Thymus (tissue), 11 donors: ENCODE measurements around the gene KISS1R. TPM values are rescaled to one million over a fixed set of nuclear protein-coding genes. Genes with fewer than 3 reads are reported as not detected.

Experiments used
- DNase-seq, 9 donors: peaks; one replicate each; pipeline ENCODE4 v3.0.0-alpha.2; 2013; ENCODE audit warnings: low spot score in 9 of 9, low read depth in 6 of 9, missing footprints in 1 of 9
- H3K27ac ChIP-seq, 2 donors: one replicate each; pipeline ENCODE4 v1.5.1; 2013; ENCODE audit warnings: control low read depth in 1 of 2, low read depth in 1 of 2, low read length in 1 of 2, mild to moderate bottlenecking in 1 of 2, moderate library complexity in 1 of 2
- H3K27me3 ChIP-seq, 2 donors: one replicate each; pipeline ENCODE4 v1.5.1; 2013; ENCODE audit warnings: low read length in 1 of 2; ENCODE audit not compliant: control insufficient read depth in 2 of 2, insufficient read depth in 1 of 2
- H3K36me3 ChIP-seq, 2 donors: one replicate each; pipeline ENCODE4 v1.5.1; 2013; ENCODE audit warnings: low read length in 1 of 2, mild to moderate bottlenecking in 1 of 2, moderate library complexity in 1 of 2; ENCODE audit not compliant: control insufficient read depth in 2 of 2, insufficient read depth in 2 of 2
- H3K4me1 ChIP-seq, 2 donors: one replicate each; pipeline ENCODE4 v1.5.1; 2013; ENCODE audit warnings: low read length in 2 of 2; ENCODE audit not compliant: control insufficient read depth in 2 of 2, insufficient read depth in 2 of 2
- H3K4me3 ChIP-seq, 2 donors: one replicate each; pipeline ENCODE4 v1.5.1; 2013; ENCODE audit warnings: low read length in 2 of 2, control low read depth in 1 of 2, mild to moderate bottlenecking in 1 of 2
- H3K9me3 ChIP-seq, 2 donors: one replicate each; pipeline ENCODE4 v1.5.1; 2013; ENCODE audit warnings: low read length in 1 of 2, mild to moderate bottlenecking in 1 of 2; ENCODE audit not compliant: control insufficient read depth in 2 of 2, insufficient read depth in 1 of 2
- WGBS: extraction: QIAGEN DNeasy Blood & Tissue Kit; methylation state at CpG from one replicate; pipeline ENCODE4 v1.1.7; 2013; 5-methylcytosine and 5-hydroxymethylcytosine counted together
- polyA plus RNA-seq: library from polyadenylated mRNA; stranded (reverse); fragments of 200-250 nt; gene quantifications from one replicate; pipeline ENCODE4 v1.2.3, GENCODE V29; 2013
- total RNA-seq: library from RNA; stranded (reverse); fragments of 120-200 nt; gene quantifications from one replicate; pipeline ENCODE4 v1.2.4, GENCODE V29; 2013
- donor health status: healthy.

The KISS1R gene
- total and polyA plus RNA-seq, 2 donors: 0.14 to 0.24 TPM

DNA sequence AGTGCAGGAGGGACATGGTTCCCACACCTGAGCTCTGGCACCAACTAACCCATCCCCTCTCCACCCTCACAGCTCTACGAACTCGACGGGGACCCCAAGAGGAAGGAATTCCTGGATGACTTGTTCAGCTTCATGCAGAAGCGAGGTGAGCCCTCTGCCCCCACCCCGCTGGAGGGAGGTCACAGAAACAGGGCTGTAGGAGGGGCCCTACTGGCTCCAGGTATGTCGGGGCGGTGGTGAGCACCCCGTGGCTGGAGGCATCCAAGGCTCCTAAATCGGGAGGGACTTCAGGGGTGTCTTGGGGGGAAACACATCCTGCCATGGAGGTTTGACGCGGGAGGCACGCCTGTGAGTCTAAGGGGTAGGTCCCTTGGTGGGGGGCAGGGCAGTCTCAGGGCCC lies 42.9 kb downstream of the KISS1R start:
- peaks cover 0 to 7% of the 10 kb centered on the region in 2 donors for H3K9me3 ChIP-seq
- no peak overlapping the region for H3K4me3 ChIP-seq
- no peak for DNase-seq
- 80% methylated on average over 12 of the region's 12 CpGs for WGBS
- no peaks in the 10 kb centered on the region for H3K27me3 ChIP-seq
- H3K4me1 ChIP-seq: peaks cover 0 to 6% of the 10 kb centered on the region in 2 donors
- no peak overlapping the region for H3K27ac ChIP-seq
- H3K36me3 ChIP-seq: peaks cover 21 to 23% of the 10 kb centered on the region in 2 donors

DNA sequence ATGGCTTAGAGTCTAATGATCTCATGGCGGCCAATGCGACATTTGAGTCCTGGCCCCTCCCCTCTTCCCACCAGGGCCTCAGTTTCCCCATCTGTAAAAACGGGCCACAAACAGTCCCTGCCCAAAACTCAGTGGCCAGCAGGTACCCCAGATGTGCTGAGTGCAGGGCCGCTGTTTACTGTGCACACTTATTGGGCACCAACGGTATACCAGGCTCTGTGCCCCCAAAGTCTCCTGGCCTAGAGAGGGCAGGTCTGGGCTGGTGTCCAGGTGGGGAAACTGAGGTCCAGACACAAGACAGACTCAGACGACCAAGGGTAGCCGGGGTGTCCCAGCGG lies 43.4 kb downstream of the KISS1R start:
- Histone ChIP-seq H3K36me3 (peaks cover 26 to 28% of the 10 kb centered on the region in 2 donors), H3K27me3 (no peaks in the 10 kb centered on the region), H3K9me3 (peaks cover 0 to 7% of the 10 kb centered on the region in 2 donors), H3K27ac (no peak overlapping the region), H3K4me1 (peaks cover 0 to 6% of the 10 kb centered on the region in 2 donors), H3K4me3 (no peak overlapping the region)
- 89% methylated on average over 8 of the region's 8 CpGs for WGBS
- DNase-seq: no peak

DNA sequence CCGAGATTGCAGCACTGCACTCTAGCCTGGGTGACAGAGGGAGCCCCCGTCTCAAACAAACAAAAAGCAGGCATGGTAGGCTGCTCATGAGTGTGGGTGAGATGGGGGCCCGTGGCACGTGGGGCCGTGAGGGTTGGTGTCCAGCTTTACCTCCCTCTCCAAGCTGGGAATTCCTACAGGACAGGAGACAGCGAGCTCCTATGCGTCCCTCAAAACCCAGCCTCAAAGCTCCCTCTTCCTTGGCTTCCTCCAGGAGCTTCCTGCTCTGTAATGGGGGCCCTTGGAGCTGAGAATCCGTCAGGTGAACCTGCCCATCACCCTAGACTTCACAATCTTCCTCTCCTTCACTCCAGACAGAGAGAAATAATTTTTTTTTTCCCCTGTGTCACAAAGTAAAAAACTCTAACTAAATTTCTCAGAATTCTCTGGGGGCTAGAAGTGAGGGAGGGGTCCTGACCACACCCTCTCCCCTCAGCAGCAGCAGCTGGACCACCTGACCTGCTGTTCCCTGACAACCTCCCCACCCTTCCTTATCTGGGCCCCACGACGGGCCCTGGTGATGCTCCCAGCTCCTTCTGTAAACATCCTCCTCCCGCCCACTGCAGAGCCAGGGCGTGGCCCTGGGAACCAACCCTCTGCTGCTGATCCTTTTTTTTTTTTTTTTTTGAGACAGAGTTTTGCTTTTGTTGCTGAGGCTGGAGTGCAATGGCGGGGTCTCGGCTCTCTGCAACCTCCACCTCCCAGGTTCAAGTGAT lies 44.9 kb downstream of the KISS1R start:
- H3K4me1 ChIP-seq: peaks cover 0 to 6% of the 10 kb centered on the region in 2 donors
- no peaks in the 10 kb centered on the region for H3K27me3 ChIP-seq
- H3K36me3 ChIP-seq: peaks cover 35 to 36% of the 10 kb centered on the region in 2 donors
- no peak overlapping the region for H3K27ac ChIP-seq
- WGBS: 92% methylated on average over 14 of the region's 14 CpGs
- DNase-seq: no peak
- H3K4me3 ChIP-seq: no peak overlapping the region
- peaks cover 0 to 12% of the 10 kb centered on the region in 2 donors for H3K9me3 ChIP-seq

DNA sequence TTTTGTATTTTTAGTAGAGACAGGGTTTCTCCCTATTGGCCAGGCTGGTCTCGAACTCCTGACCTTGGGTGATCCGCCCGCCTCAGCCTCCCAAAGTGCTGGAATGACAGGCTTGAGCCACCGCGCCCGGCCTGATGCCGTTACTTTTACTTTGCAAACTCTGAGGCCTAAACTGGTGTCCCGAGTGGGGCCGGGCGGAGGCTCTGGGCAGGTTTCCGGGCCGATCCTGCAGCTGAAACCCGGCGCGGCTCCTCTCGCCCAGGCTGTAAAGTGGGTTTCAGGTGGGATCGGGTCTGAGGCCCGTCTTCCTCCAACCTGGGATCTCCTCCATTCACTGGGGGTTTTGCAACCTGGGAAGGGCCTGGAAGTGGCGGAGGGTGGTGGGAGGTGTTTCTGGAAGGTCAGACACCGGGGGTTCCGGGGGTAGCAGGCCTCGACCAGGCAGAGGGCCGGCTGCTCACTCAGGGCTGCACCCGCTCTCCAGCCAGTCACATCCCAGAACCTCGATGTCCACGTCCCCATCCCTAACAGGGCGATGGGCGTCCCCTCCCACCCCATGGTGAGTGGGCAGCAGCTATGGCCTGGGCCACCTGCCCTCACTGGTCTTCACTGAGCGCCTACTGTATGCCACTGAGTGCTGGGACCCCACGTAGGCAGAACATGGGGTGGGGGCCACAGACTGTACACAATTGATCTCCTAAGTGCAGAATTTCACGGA lies 45.7 kb downstream of the KISS1R start:
- H3K9me3 ChIP-seq: peaks cover 0 to 12% of the 10 kb centered on the region in 2 donors
- H3K4me3 ChIP-seq: no peak overlapping the region
- no peak overlapping the region for H3K27ac ChIP-seq
- H3K36me3 ChIP-seq: peaks cover 36 to 40% of the 10 kb centered on the region in 2 donors
- H3K4me1 ChIP-seq: peaks cover 0 to 6% of the 10 kb centered on the region in 2 donors
- no peak for DNase-seq
- H3K27me3 ChIP-seq: no peaks in the 10 kb centered on the region
- 96% methylated on average over 31 of the region's 31 CpGs for WGBS

DNA sequence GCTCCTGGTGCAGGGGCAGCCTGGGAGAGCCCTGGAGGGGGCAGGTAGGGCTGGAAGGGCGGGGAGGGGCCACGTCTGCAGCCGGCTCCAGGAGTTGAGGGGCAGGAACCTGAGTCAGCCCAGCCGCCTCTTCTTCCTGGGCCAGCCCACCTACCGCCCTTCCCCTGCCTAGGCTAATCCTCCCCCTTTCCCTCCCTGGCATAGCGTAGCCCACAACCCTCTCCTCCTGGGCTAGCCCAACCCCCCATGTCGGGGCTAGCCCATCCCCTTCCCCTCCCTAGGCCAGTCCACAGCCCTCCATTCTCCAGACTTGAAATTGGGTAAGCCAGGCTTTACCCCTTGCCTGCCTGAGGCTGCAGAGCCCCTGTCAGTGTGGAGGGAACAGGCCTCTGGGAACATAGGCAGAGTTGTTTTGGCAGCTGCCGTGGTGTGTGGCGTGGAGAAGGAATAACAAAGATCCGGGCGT lies 46.4 kb downstream of the KISS1R start:
- WGBS: 90% methylated on average over 11 of the region's 11 CpGs
- no peak for DNase-seq
- no peak overlapping the region for H3K4me3 ChIP-seq
- H3K27me3 ChIP-seq: no peaks in the 10 kb centered on the region
- H3K9me3 ChIP-seq: peaks cover 0 to 12% of the 10 kb centered on the region in 2 donors
- H3K36me3 ChIP-seq: peaks cover 41 to 44% of the 10 kb centered on the region in 2 donors
- H3K4me1 ChIP-seq: peaks cover 0 to 6% of the 10 kb centered on the region in 2 donors
- H3K27ac ChIP-seq: no peak overlapping the region

DNA sequence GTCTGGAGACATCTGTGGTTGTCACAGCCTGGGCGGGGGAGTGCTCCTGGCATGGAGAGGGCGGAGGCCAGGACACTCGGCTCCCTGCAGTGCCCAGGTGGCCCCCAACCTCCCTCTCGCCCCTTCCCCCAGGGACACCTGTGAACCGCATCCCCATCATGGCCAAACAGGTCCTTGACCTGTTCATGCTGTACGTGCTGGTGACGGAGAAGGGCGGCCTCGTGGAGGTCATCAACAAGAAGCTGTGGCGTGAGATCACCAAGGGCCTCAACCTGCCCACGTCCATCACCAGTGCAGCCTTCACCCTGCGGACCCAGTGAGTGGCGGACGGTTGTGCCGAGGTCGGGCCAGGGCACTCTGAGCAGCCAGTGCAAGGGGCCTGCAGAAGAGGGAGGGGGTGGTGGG lies 47.0 kb downstream of the KISS1R start:
- 98% methylated on average over 16 of the region's 16 CpGs for WGBS
- Histone ChIP-seq H3K4me3 (no peak overlapping the region), H3K27me3 (no peaks in the 10 kb centered on the region), H3K36me3 (peaks cover 47 to 50% of the 10 kb centered on the region in 2 donors), H3K27ac (no peak overlapping the region), H3K9me3 (peaks cover 0 to 15% of the 10 kb centered on the region in 2 donors), H3K4me1 (peaks cover 0 to 6% of the 10 kb centered on the region in 2 donors)
- no peak for DNase-seq

DNA sequence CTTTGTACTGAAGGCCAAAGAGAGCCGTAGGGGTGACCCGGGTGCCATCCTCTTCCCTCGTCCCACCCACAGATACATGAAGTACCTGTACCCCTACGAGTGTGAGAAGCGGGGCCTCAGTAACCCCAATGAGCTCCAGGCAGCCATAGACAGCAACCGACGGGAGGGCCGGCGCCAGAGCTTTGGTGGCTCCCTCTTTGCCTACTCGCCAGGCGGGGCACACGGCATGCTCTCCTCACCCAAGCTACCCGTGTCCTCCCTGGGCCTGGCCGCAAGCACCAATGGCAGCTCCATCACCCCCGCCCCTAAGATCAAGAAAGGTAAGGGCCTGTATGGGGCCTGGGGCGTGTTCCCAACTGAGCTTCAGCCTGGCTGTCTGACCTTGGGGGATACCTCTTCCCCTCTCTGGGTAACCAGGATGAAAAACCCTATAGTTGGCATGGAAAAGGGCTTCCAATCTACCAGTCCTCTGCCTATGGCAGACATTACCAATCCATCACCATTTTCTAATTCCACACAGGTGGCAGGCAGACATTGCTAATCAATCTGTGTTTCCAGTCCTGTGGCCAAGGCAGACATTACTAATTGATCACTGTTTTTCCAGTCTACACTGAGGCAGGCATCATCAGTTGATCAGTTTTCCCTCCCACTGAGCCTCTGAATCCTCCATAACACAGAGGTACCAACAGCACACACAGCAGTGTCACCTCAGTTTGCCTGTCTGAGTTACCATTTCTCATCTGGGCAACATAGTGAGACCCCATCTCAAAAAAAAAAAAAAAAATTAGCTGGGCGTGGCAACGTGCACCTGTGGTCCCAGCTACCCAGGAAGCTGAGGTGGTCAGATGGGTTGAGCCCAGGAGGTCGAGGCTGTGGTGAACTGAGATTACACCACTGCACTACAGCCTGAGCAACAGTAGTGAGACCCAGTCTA lies 47.9 kb downstream of the KISS1R start:
- Histone ChIP-seq H3K4me1 (peaks cover 0 to 6% of the 10 kb centered on the region in 2 donors), H3K27ac (no peak overlapping the region), H3K36me3 (peaks cover 48% of the 10 kb centered on the region in 2 donors), H3K27me3 (no peaks in the 10 kb centered on the region), H3K4me3 (no peak overlapping the region), H3K9me3 (peaks cover 0 to 16% of the 10 kb centered on the region in 2 donors)
- 96% methylated on average over 19 of the region's 19 CpGs for WGBS
- DNase-seq: no peak

DNA sequence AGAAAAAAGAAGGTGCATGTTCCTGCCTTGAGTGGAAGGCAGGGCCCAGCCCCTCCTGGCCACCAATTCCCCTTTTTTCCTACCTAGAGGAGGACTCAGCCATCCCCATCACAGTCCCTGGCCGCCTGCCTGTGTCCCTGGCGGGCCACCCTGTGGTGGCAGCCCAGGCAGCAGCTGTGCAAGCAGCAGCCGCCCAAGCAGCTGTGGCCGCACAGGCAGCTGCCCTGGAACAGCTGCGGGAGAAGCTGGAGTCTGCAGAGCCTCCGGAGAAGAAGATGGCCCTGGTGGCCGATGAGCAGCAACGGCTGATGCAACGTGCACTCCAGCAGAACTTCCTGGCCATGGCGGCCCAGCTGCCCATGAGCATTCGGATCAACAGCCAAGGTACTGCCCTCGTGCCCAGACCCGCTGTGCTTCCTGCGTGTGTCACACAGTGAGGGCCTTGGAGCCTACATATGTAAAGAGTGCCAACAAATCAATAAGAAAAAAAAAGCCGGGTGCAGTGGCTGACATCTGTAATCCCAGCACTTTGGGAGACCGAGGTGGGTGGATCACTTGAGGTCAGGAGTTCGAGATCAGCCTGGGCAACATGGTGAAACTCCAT lies 49.5 kb downstream of the KISS1R start:
- H3K4me3 ChIP-seq: no peak overlapping the region
- WGBS: 96% methylated on average over 17 of the region's 17 CpGs
- DNase-seq: no peak
- peaks cover 0 to 6% of the 10 kb centered on the region in 2 donors for H3K4me1 ChIP-seq
- no peak overlapping the region for H3K27ac ChIP-seq
- H3K9me3 ChIP-seq: peaks cover 6 to 29% of the 10 kb centered on the region in 2 donors
- H3K36me3 ChIP-seq: peaks cover 51 to 54% of the 10 kb centered on the region in 2 donors
- H3K27me3 ChIP-seq: no peaks in the 10 kb centered on the region
